ENCODE results near the gene ULK4. TPM values are rescaled to one million over a fixed set of nuclear protein-coding genes. Genes with fewer than 3 reads are reported as not detected.

ULK4 gene
- total and polyA plus RNA-seq, 2 of the 8 experiments (the other 6 are each of a cell fraction or from before 2014, with no cell fraction given), result 3.0 to 10.8 TPM

DNA sequence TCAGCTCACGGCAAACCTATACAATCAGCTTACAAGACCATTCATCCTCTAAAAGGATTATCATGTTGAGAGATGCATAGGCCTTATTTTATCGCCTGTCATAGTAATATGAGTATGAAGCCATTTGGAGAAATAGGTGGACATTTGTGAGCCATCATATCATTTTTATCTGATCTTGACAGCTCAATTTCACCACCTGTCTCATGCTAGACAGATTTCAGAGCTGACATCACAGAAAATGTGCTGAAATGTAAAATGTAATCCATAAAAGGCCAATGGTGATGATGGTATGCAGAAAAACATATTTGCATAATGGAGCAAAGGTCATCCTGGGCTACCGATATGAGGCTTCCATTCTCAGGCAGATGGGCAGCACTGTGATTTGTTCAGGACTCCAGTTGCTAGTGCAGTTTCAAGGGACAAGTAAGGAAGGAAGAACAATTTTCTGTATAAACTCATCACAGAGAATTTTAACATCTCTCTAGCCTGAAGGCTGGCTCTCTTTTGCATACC lies 221.5 kb downstream of the ULK4 start (continued):
- no peak for TF ChIP-seq KDM4A (IDR thresholded peaks at IDR 0.05; ENCODE audit: low read depth, low read length, severe bottlenecking)
- TF ChIP-seq, protein P1, sequence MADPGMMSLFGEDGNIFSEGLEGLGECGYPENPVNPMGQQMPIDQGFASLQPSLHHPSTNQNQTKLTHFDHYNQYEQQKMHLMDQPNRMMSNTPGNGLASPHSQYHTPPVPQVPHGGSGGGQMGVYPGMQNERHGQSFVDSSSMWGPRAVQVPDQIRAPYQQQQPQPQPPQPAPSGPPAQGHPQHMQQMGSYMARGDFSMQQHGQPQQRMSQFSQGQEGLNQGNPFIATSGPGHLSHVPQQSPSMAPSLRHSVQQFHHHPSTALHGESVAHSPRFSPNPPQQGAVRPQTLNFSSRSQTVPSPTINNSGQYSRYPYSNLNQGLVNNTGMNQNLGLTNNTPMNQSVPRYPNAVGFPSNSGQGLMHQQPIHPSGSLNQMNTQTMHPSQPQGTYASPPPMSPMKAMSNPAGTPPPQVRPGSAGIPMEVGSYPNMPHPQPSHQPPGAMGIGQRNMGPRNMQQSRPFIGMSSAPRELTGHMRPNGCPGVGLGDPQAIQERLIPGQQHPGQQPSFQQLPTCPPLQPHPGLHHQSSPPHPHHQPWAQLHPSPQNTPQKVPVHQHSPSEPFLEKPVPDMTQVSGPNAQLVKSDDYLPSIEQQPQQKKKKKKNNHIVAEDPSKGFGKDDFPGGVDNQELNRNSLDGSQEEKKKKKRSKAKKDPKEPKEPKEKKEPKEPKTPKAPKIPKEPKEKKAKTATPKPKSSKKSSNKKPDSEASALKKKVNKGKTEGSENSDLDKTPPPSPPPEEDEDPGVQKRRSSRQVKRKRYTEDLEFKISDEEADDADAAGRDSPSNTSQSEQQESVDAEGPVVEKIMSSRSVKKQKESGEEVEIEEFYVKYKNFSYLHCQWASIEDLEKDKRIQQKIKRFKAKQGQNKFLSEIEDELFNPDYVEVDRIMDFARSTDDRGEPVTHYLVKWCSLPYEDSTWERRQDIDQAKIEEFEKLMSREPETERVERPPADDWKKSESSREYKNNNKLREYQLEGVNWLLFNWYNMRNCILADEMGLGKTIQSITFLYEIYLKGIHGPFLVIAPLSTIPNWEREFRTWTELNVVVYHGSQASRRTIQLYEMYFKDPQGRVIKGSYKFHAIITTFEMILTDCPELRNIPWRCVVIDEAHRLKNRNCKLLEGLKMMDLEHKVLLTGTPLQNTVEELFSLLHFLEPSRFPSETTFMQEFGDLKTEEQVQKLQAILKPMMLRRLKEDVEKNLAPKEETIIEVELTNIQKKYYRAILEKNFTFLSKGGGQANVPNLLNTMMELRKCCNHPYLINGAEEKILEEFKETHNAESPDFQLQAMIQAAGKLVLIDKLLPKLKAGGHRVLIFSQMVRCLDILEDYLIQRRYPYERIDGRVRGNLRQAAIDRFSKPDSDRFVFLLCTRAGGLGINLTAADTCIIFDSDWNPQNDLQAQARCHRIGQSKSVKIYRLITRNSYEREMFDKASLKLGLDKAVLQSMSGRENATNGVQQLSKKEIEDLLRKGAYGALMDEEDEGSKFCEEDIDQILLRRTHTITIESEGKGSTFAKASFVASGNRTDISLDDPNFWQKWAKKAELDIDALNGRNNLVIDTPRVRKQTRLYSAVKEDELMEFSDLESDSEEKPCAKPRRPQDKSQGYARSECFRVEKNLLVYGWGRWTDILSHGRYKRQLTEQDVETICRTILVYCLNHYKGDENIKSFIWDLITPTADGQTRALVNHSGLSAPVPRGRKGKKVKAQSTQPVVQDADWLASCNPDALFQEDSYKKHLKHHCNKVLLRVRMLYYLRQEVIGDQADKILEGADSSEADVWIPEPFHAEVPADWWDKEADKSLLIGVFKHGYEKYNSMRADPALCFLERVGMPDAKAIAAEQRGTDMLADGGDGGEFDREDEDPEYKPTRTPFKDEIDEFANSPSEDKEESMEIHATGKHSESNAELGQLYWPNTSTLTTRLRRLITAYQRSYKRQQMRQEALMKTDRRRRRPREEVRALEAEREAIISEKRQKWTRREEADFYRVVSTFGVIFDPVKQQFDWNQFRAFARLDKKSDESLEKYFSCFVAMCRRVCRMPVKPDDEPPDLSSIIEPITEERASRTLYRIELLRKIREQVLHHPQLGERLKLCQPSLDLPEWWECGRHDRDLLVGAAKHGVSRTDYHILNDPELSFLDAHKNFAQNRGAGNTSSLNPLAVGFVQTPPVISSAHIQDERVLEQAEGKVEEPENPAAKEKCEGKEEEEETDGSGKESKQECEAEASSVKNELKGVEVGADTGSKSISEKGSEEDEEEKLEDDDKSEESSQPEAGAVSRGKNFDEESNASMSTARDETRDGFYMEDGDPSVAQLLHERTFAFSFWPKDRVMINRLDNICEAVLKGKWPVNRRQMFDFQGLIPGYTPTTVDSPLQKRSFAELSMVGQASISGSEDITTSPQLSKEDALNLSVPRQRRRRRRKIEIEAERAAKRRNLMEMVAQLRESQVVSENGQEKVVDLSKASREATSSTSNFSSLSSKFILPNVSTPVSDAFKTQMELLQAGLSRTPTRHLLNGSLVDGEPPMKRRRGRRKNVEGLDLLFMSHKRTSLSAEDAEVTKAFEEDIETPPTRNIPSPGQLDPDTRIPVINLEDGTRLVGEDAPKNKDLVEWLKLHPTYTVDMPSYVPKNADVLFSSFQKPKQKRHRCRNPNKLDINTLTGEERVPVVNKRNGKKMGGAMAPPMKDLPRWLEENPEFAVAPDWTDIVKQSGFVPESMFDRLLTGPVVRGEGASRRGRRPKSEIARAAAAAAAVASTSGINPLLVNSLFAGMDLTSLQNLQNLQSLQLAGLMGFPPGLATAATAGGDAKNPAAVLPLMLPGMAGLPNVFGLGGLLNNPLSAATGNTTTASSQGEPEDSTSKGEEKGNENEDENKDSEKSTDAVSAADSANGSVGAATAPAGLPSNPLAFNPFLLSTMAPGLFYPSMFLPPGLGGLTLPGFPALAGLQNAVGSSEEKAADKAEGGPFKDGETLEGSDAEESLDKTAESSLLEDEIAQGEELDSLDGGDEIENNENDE (IDR thresholded peaks at IDR 0.05; ENCODE audit: insufficient replicate concordance, low read length), result no peak

Data from H1 (cell line).